OCI-M2 (cell line): Measurements from ENCODE around the gene MSANTD2.

Experiments
- DNase-seq: peaks from one replicate; lab custom pipeline; 2025; ENCODE audit not compliant: unreplicated experiment; lab: John Stamatoyannopoulos, UW

The MSANTD2 gene

DNA sequence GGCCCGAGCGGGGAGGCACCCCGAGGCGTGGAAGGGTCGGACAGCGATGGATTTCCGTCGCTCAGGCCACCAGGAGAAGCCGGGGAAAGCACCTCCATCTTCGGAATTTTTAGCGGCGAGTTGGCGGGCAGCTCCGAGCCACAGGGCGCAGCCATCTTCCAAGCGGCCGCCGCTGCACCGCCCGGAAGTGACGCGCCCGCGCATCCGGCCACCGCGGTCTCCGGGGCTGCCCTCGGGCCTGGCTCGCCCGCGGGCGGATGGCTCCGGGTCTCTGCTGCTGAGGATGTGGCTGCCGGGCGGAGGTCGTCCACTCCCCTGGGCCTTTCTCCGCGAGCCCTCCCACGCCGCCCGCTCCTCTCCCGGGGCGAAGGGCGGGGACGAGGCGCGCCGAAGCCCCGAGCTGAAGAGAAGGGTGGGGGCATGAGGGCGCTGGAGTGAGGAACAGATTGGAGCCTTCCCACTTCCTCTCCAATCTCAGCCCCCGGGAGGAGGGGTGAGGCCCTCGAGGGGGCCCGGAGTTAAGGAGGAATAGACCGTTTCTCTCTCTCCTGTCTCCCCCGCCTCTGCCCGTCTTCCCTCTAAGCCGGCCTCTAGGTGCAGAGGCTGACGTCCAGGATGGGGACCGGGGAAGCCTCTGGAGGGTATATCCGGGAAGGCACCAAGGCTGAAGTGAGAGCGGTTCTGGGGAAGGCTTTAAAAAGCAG lies at the start of gene MSANTD2:
TSS of gene MSANTD2 (minus strand) at position 181 of the 704 bp plus-strand sequence. CDS start at position 155, 26 bp downstream.
- no peak for DNase-seq

DNA sequence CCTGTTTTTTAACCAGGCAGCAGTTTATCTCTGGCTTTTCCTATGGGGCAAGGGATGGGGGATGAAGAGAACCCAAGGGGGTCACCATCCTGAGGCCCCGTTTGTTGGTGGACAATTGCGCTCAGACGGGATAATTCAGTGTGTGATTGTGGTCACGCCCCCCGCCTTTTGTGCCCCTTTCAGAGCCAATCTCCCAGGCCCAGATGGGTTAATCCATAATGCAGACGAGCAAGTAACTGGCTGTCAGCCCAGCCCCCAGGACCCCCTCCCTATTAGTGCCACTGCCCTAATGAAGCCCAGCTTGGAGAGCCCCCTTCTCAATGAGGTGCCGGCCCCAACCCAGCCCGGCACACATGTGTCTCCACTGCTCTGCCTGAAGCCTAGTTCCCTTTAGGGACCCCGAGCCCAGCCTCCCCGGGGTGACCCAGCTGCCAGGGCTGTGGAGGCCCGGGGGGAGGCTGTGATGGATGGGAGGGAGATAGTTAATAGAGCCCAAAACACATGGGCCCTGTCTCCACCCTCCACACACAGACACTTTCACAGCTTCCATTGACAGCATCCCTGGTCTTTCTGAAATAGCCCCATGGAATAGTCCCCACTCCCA lies 46.0 kb upstream of the MSANTD2 start:
- no peak for DNase-seq

DNA sequence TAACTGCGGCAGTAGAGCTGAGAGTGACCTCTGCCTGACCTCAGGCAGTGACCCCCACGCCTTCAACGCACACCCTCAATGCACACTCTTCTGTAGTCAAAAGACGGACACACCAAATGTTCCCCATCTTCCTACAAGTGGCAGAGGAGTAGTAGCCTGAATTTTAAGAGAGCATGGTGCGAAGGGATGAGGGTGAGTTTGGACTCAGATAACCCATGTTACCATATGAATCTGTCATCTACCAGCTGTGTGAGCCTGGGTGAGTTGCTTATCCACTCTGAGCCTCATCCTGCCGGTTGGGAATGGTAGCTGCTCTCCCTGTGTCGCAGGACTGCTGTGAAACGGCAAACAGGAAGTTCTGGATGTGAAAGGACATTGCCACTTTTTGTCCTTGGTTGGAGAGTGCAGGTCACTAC lies 44.5 kb upstream of the MSANTD2 start:
- no peak for DNase-seq

DNA sequence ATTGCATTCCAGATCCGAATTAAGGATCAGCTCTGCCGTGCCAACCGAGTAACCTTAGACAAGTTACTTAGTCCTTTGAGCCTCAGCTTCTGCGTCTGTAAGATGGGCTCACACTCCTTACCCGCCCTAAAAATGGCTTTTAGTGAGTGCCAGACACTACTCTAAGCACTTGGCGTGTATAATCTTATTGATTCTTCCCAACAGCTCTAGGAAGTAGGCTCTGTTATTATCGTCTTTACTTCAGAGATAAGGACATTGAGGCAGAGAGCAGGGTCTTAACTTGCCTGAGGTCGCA lies 43.4 kb upstream of the MSANTD2 start:
- DNase-seq: no peak

DNA sequence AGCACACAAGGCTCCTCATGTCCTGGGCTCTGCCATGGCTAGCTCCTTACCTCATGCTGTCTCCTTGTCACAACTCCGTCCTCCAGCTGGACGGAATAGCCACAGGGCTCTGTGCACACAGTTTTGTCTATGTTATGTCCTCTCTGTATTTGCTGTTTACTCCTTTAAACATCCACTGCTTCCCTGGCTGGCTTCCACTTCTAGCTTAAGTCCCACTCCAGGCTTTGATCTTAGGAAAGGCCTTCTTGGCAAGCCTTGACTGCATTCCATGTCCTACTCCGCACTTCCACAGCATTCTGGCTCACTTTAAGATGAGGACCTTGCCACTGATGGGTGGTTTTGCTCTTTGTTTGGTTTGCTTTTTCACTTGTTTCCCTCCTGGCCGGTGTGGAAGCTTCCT lies 42.1 kb upstream of the MSANTD2 start:
- DNase-seq: no peak

DNA sequence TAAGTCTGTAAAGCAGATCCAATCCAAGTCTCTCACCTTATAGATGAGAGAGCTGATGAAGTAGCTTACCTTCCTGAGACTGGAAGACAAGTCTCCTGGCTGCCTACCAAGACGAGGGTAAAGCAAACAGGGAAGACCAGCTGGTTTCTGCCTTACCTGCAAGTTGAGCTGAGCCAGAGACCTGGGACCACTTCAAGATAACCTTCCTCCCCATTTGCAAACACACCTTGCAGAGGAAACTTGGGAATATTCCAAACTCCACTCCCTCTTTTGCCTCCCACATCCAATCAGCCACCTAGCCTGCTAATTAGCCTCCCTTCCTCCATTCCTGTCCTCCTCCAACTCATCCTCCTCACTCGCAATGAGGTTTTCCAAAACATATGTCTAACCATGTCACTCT lies 41.6 kb upstream of the MSANTD2 start:
- no peak for DNase-seq

DNA sequence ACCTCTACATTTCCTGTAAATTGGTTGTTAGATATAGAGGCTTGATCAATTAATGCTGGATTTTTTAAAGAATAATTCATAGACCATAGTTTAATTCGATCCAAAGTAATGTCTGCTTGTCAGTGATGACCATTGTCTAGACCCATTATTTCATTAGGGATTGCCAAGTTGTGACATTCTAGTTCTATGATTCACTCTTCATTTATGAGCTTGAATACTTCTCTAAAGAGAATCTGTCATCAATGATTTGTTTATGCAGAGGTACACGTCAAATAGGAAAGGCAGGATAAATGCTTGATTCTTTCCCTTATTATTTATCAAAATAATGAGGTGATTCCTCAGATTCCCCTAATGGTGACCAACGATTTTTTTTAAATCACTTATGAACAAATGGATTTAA lies 41.0 kb upstream of the MSANTD2 start:
- DNase-seq: no peak

DNA sequence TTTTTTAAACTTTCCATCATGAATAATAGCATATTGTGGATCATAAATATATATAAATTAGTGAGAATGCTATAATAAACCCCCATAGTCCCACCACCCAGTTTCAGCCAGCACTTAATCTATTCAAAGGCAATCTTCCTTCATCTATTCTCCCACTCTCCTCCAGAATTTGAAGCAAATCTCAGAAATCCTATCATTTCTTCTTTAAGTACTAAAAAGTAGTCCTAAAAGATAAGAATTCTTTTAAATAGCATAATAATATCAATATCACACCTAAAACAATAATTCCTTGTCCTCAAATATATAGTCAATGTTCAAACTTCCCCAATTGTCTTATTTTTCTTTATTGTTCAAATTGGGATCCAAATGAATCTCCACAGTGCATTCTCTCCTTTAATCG lies 40.5 kb upstream of the MSANTD2 start:
- DNase-seq: no peak

DNA sequence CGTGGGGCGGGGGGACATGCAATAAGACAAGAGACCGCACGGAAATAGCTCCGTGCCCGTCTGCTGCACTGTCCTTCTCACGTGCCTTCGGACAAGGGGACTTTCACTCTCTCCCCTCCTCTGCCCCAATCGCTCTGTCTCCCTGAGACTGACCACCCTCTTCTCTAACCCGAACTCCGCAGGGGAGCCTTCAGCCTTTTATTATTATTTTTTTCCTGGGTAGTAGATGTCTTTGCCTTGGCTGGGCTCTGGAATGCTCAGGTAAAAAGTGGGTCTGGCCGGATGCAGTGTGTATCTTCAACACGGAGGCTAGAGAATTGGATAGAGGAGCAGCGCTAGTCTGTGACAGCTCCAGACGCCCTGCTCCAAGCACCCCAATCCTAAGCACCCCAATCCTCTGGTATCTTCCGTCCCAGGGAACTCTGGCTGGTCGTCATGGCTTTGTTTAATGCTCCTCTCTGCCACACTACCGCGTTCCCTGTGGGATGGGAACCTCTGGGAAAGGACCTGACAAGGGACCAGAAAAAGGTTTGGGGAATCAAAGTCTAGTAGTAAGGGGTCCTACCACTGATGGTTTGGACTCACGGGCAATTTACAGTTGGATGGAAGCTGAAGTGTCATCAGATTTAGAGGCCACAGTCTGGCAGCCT lies 39.9 kb upstream of the MSANTD2 start:
- no peak for DNase-seq

DNA sequence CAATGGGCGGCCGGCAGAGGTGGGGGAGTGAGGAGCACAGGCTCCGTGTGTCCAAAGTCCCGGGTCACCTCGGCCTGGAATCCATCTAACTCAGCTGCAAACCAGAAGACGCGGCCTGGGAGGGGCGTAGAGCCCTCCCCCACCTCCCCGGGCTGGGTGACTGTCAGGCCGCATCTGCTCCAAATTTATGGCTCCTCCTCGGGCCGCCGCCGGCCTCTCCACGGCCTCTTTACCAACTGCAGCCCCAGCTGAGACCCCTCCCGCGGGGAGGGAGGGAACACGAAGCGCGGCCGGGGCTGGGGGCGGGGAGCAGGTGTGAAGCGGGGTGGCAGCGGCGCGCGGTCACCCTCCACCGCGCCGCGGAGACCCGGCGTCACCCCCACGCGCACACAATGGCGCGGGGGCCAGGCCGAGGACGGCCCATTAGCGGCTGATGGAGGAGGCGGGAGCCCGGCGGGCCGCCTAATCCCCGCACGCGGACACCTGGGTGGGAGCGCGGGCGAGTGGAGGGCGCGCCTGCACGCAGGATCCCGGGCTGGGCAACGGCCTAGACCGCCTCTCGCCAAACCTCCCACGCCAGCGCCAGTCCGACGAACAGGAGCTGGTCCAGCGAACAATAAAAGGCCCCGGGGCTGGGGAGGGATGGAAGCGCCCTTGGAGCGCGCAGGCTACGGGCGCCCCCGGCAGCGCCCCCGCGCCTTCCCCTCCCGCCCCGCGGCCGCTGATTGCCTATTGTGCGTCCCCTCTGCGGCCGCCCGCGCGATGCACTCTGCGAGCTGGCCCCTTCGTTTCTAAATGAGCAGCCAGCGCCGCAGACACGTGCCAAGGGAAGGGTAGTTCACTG lies 39.1 kb upstream of the MSANTD2 start:
- no peak for DNase-seq

DNA sequence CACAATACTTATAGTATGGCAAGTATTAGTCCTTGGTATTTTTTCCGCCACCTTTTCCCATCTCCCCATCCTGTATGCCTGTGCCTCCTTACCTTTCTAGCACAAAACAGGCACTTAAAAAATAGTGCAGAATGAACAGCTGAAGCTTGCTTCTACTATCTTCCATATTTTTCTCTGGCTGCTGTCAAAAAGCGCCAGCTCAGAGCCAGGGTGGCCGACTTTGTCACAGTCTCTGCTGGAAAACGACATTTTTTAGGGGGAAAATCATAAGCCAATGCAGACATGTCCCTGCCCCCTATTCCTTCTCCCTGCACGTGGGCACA lies 38.6 kb upstream of the MSANTD2 start:
- DNase-seq: no peak

DNA sequence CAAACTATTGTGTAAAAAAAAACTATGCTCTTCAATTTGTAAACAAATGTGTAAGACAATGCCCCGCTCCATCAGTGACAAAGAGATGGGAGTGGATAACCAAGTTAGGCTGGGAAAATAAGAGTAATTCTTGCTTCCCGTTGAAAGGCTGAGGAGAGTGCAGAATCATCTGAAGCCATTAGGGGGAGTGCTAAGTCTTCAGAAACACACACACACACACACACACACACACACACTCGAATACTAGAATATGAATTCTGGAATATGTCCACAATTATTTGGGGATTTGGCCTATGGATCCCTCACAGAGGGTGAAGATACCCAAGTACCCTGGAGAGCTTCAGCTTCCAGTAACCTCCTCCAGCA lies 37.3 kb upstream of the MSANTD2 start:
- DNase-seq: no peak

DNA sequence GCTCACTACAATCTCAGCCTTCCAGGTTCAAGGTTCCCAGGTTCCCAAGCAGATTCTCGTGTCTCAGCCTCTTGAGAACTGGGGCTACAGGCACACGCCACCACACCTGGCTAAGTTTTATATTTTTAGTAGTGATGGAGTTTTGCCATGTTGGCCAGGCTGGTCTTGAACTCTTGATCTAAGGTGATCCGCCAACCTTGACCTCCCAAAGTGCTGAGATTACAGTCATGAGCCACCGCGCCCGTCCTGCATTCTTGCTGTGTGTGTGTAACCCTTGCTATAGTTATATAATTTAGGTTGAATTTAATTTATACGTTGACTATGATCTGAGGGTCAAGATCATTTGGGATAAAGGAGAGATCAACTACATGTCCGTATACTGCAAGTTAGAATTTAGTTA lies 35.7 kb upstream of the MSANTD2 start:
- no peak for DNase-seq

DNA sequence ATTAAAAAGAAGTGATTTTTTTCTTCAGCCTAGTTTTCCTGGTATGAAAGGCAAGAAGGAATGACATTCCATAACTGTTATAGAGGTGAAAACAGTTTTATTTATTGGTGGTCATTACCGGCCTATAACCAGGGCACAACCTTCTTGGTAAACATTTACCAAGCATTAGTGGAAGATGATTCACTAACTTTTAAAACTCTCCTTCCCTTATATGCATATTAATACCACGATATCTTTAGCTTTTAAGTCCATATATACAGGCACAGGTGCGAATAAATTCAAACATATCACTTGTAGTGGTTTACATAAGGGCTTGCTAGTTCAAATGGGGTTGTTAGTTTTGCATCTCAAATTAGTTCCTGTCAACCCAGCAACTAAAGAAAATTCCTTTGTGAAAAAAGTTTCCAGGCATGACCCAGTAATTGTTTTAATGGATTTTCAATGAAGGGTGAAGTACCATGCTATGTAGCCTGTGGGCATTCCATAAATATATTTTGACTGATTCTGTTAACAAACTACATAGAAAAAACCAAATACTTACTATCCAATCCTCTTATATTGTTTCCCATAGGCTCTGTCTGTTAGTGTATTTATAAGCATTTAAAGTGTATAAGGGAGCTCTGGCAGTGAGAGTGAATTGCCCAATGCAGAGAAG lies 34.4 kb upstream of the MSANTD2 start:
- DNase-seq: no peak

DNA sequence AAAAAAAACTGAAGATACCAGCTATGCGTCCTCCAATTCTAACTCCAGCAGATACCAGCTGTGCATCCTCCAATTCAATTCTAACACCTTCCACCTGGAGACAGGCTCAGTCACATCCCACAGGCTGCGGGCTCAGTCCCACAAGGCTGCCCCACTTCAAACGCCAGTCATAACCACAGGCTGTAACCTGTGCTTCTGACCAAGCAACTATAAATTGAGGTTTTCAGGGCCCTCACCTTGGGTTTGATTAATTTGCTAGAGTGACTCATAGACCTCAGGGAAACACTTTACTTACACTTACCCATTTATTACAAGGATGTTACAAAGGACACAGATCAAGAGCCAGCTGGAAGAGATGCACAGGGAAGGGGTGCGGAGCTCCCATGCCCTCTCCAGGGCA lies 32.4 kb upstream of the MSANTD2 start:
- DNase-seq: no peak

DNA sequence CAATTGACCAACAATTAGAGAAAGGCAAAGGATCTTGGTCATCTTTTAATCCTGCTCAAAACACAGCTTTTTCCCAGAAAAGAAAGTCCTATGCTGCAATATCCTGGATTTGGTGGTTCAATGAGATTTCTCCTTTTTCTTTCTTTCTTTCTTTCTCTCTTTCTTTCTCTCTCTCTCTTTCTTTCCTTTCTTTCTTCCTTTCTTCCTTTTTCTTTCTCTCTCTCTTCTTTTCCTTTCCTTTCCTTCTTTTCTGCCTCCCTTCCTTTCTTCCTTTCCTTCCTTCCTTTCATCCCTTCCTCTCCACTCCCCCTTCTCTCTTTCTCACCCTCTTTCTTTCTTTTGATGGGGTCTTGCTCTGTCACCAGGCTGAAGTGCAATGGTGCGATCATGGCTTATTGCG lies 31.7 kb upstream of the MSANTD2 start:
- DNase-seq: no peak

DNA sequence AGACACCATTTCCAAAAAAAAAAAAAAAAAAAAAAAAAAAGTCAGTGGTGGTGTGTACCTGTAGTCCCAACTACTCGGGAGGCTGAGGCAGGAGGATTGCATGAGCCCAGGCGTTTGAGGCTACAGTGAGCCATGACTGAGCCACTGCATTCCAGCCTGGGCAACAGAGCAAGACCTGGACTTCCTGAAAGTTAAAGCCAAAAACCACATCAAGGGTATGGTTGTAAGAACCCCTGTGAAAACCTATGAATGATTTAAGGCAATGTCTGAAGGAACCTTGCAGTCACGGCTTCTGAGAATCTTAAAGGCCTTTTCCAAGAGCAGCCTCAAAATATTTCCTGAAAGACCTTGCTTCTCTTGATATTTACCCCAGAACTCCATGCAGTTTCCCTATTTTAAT lies 30.5 kb upstream of the MSANTD2 start:
- no peak for DNase-seq

DNA sequence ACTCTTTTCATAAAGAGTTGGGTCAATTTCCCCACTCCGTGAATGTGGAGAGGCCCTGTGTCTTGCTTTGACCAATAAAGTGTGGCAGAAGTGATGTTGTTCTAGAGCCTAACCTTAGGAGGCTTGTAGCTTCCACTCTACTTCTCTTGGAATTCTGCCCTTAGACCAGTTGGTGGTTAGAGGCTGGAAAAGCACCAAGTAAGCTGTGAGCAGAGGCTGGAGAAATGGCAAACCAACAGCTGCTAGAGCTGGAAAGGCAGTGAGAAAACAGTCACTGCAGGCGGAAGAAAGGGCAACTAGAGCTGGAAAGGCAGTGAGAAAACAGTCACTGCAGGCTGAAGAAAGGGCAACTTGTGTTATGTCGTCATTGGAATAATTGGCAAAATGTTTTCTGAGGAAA lies 29.8 kb upstream of the MSANTD2 start:
- no peak for DNase-seq

DNA sequence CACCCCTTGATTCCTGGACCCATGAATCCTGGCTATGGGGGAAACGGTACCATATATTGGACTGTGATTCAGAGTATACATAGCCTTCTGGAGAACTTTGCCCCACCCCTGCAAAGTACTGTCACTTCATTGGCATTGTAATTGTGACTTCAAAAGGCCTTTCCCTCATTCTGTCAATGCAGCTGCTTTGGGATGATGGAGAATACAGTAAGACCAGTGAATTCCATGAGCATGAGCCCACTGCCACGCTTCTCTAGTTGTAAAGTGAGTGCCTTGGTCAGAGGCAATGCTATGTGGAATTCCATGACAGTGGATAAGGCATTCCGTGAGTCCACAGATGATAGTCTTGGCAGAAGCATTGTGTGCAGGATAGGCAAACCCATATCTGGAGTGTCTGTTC lies 25.7 kb upstream of the MSANTD2 start:
- no peak for DNase-seq

DNA sequence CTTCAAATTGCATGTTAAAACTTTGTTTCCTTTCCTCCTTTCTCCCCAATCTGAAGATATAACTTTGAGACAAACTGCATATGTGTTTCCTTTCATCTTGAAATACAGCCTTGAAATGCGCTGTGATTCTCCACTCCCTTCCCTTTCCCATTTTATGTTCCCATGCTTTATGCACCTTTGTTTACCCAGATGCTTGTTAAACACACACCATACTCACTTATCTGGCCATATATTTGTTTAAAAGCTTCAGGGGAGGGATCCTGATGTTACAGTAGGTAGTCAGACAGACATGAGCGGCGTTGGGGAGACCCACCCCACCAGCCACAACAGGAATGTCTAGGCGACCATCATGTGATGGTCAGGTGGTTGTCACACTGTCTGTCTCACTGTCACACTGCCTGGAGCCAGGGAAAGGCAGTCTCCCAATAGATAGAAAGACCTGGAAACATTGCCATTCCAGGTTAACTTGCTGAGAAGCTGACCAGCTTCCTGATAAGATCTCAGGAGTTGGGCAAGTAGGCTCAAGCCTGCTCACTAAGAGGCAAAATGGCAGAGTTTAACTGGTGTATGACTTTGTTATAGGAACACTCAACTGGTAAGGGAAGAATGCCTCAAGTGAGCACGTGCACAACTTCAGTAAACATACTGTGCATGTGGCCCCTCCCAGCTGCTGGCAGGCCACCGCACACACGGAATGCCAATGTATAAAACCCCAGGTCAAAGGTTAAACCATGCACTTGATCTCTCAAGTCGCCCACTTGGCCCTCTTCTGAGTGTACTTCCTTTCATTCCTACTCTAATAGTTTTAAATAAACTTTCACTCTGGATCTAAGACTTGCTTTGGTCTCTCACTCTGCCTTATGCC lies 23.5 kb upstream of the MSANTD2 start:
- no peak for DNase-seq
